Stomach (tissue), 4 donors: Measurements from ENCODE around the gene SLC38A1.

ENCODE experiments used
- CTCF ChIP-seq, 7 experiments: fragments of 450-650 bp in 4 of 7; fragments of 200-600 bp in 3 of 7; sonication (generic) in 3 of 7; IDR thresholded peaks; one replicate each; pipeline ENCODE4 v1.5.1; 2016 to 2019; ENCODE audit warnings: antibody characterized with exemption in 7 of 7, control low read depth in 2 of 7, mild to moderate bottlenecking in 1 of 7
- EP300 ChIP-seq: sonication (generic); formaldehyde crosslinking; IDR thresholded peaks from one replicate; pipeline ENCODE4 v1.6.1; 2017; ENCODE audit warnings: antibody characterized with exemption
- POLR2A ChIP-seq, 4 donors: fragments of 450-650 bp; IDR thresholded peaks; one replicate each; pipeline ENCODE4 v1.6.1; 2016; ENCODE audit warnings: antibody characterized with exemption in 4 of 4, control low read depth in 2 of 4, mild to moderate bottlenecking in 1 of 4, moderate library complexity in 1 of 4
- POLR2AphosphoS5 ChIP-seq, 3 donors: sonication (generic); formaldehyde crosslinking; IDR thresholded peaks; one replicate each; pipeline ENCODE4 v1.6.1; 2016; ENCODE audit warnings: antibody characterized with exemption in 3 of 3

GRCh38 chr12:46179693-46180452, 89.0 kb downstream of the SLC38A1 start:
- TF ChIP-seq CTCF (IDR thresholded peaks at IDR 0.05) (no peak), EP300 (no peak), POLR2A (IDR thresholded peaks at IDR 0.05) (no peak), POLR2AphosphoS5 (IDR thresholded peaks at IDR 0.05) (no peak)
